SK-N-SH treated with all-trans-retinoic acid at 6 μM for 48 hours (cell line): Measurements from ENCODE around the gene SPATS2.

ENCODE experiments used
- ARNTL ChIP-seq: fragments of 450-650 bp; formaldehyde crosslinking; IDR thresholded peaks from 2 replicates; pipeline ENCODE4 v1.5.0; 2020; ENCODE audit warnings: low read depth, mild to moderate bottlenecking, moderate library complexity, borderline replicate concordance
- CREB5 ChIP-seq: fragments of 250-450 bp; sonication (Bioruptor Pico); IDR thresholded peaks from 2 replicates; pipeline ENCODE4 v1.5.1; 2020; ENCODE audit warnings: low read depth, mild to moderate bottlenecking, moderate library complexity
- ESRRG ChIP-seq: fragments of 250-450 bp; sonication (Bioruptor Pico); IDR thresholded peaks from 2 replicates; pipeline ENCODE4 v1.6.1; 2021; ENCODE audit warnings: mild to moderate bottlenecking
- ISL1 ChIP-seq: fragments of 250-450 bp; sonication (Bioruptor Pico); IDR thresholded peaks from 2 replicates; pipeline ENCODE4 v2.1.2; 2022; ENCODE audit warnings: mild to moderate bottlenecking, moderate library complexity
- PATZ1 ChIP-seq: fragments of 250-450 bp; sonication (Bioruptor Pico); IDR thresholded peaks from 2 replicates; pipeline ENCODE4 v1.8.0; 2020; ENCODE audit warnings: mild to moderate bottlenecking, moderate library complexity, borderline replicate concordance
- POU6F1 ChIP-seq: fragments of 250-450 bp; sonication (Bioruptor Pico); IDR thresholded peaks from 2 replicates; pipeline ENCODE4 v1.8.0; 2021; ENCODE audit warnings: low read depth, mild to moderate bottlenecking, moderate library complexity, borderline replicate concordance
- RARB ChIP-seq: fragments of 250-450 bp; sonication (Bioruptor Pico); IDR thresholded peaks from 2 replicates; pipeline ENCODE4 v1.8.0; 2021; ENCODE audit warnings: mild to moderate bottlenecking, moderate library complexity
- SNAI2 ChIP-seq: fragments of 250-450 bp; sonication (Bioruptor Pico); IDR thresholded peaks from 2 replicates; pipeline ENCODE4 v1.5.0; 2020; ENCODE audit warnings: mild to moderate bottlenecking, moderate library complexity
- TCF4 ChIP-seq: fragments of 250-450 bp; sonication (Bioruptor Pico); IDR thresholded peaks from 2 replicates; pipeline ENCODE4 v1.8.0; 2021; ENCODE audit warnings: mild to moderate bottlenecking, moderate library complexity, borderline replicate concordance
- TOX ChIP-seq: fragments of 250-450 bp; sonication (Bioruptor Pico); IDR thresholded peaks from 2 replicates; pipeline ENCODE4 v1.8.0; 2021; ENCODE audit warnings: mild to moderate bottlenecking, moderate library complexity, borderline replicate concordance
- ZFP3 ChIP-seq: fragments of 250-450 bp; sonication (Bioruptor Pico); IDR thresholded peaks from 2 replicates; pipeline ENCODE4 v1.5.0; 2020; ENCODE audit warnings: mild to moderate bottlenecking, moderate library complexity
- ZFP30 ChIP-seq: fragments of 450-650 bp; formaldehyde crosslinking; IDR thresholded peaks from 2 replicates; pipeline ENCODE4 v1.5.0; 2022; ENCODE audit warnings: mild to moderate bottlenecking, moderate library complexity
- ZNF8 ChIP-seq: fragments of 450-650 bp; formaldehyde crosslinking; IDR thresholded peaks from 2 replicates; pipeline ENCODE4 v1.5.0; 2020; ENCODE audit warnings: mild to moderate bottlenecking, moderate library complexity

- no peak for TF ChIP-seq RARB (CRISPR knock-in tag)
- no peak for TF ChIP-seq CREB5 (CRISPR knock-in tag)
- no peak for TF ChIP-seq POU6F1
- TF ChIP-seq TOX (CRISPR knock-in tag): no peak
- no peak for TF ChIP-seq TCF4 (CRISPR knock-in tag)
- no peak for TF ChIP-seq ISL1 (CRISPR knock-in tag)
- TF ChIP-seq SNAI2 (CRISPR knock-in tag): no peak
- no peak for TF ChIP-seq PATZ1 (CRISPR knock-in tag)
- TF ChIP-seq ZFP30 (CRISPR knock-in tag): no peak
- no peak for TF ChIP-seq ARNTL (CRISPR knock-in tag)
- TF ChIP-seq ESRRG (CRISPR knock-in tag): no peak
- TF ChIP-seq ZFP3 (CRISPR knock-in tag): no peak
- TF ChIP-seq ZNF8 (CRISPR knock-in tag): no peak
Observed at GRCh38 chr12:49357103-49357678, 10.1 kb upstream of the SPATS2 start.
